HG03095 (cell line): ENCODE results near the gene ALOX5.

ENCODE experiments used
- ATAC-seq: cut with Tn5 transposase; IDR thresholded peaks from one replicate; pipeline ENCODE4 v1.9.1; 2021; ENCODE audit warnings: moderate library complexity; ENCODE audit not compliant: unreplicated experiment

ALOX5 gene

DNA sequence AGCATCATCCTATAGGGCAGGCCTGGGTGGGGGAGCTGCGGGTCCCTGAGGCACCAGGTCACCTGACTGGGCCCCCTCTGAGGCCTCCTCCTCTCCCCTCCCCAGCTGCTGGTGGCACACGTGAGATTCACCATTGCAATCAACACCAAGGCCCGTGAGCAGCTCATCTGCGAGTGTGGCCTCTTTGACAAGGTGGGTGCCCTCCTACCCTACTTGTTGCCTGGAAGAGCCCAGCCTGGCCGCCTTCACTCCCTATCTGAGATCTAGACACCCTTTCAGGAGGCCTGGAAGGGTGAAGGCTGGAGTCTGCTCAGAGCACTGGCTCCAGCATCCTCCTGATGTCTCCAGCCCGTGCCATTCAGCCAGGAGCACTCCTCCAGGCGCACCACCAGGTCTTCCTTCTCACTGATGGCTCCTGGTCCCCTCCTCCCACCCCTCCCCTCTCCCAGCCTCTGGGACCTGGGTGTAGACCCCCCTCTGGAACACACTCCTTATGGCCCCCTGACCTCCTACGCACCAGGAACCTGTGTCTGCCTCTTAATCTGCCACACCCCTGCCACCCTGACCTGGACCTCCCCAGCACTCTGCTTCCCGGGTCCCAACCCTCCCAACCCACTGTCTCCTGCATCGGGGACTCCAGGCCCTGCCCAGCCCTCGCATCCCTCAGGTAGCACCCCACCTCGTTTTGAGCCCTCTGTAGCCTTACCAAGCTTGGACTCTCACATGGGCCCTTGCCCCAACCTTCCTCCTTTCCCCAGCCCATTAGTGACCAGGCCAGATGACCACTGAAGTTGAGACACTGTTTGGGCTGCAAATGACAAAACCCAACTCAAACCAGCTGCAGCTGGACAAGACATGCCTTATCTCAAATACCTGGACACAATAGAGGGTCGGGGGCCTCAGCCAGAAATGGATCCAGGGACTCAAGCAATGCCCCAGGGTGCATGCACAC is 67.5 kb downstream of the ALOX5 start:
- ATAC-seq: no peak

DNA sequence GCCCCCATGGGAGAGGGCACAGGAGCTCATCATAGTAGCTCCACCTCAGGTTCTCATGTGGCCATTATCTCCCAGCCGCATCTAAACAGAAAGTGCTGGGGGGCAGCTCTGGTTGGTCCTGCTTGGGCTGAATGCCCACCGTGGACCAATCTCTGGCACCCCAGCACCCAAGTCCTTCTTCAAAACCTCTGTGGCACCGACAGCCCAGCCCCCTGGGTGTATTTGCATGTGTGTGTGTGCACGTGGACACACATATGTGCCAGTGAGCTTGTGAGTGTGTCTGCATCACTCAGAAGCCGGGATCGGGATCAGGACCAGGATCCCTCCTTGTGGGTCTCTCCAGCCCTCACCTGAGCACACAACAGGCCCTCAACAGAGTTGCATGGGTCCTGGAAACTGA is 68.2 kb downstream of the ALOX5 start:
- no peak for ATAC-seq

DNA sequence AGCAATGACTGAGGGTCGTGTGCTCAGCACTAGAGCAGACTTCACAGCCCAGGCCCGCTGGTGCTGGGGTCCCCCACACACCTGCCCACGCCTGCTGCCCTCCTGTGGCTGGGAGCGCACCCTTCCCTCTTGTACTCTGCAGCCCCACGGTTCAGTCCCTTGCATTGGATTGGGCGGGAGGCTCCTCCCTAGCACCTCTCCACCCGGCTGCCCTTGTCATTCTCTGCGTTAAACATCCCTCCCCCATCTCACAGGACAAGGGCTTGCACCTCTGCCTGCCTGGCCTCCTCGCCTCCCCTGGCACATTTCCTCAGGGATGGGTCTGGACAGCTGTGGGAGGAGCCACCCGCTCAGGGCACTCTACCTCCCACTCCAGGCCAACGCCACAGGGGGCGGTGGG is 68.6 kb downstream of the ALOX5 start:
- ATAC-seq: no peak

DNA sequence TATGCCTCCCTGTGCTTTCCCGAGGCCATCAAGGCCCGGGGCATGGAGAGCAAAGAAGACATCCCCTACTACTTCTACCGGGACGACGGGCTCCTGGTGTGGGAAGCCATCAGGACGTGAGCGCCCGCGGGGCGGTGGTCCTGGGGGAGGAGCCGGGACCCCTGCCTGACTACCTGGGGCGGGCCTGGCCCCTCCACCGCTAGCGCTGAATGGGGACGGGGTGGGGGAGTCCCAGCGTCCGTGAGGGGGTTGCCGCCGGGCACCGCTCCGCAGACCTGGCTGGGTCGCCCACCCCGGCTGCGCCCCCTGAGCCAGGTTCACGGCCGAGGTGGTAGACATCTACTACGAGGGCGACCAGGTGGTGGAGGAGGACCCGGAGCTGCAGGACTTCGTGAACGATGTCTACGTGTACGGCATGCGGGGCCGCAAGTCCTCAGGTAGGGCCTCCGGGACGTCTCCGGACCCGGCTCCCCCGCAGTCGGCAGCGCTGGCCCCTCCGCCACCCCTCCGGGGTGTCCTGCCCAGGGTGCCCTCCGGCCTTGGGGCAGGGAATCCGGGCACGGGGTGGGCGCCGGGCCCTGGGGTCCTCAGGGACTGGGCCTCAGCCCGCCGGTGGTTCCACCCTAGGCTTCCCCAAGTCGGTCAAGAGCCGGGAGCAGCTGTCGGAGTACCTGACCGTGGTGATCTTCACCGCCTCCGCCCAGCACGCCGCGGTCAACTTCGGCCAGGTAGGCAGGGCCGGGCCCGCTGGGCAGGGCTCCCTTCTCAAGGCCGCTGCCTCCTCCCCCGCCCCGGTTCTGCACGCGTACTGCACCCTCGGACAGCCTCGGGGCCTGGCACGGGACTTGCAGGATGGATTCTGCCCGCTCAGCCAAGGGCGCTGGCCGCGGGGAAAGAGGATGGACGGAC is 69.3 kb downstream of the ALOX5 start:
- ATAC-seq: no peak

DNA sequence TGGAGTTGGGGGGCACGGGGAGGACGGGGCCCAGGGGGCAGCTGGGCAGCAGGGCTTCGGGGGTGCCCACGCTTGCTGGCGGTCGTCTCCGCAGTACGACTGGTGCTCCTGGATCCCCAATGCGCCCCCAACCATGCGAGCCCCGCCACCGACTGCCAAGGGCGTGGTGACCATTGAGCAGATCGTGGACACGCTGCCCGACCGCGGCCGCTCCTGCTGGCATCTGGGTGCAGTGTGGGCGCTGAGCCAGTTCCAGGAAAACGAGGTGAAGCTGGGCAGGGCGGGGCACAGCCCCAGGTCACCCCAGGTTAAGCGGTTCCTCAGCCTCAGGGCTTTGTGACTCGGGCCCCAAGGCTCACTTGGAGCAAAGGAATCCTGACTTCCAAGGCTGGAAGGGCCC is 70.0 kb downstream of the ALOX5 start:
- no peak for ATAC-seq

DNA sequence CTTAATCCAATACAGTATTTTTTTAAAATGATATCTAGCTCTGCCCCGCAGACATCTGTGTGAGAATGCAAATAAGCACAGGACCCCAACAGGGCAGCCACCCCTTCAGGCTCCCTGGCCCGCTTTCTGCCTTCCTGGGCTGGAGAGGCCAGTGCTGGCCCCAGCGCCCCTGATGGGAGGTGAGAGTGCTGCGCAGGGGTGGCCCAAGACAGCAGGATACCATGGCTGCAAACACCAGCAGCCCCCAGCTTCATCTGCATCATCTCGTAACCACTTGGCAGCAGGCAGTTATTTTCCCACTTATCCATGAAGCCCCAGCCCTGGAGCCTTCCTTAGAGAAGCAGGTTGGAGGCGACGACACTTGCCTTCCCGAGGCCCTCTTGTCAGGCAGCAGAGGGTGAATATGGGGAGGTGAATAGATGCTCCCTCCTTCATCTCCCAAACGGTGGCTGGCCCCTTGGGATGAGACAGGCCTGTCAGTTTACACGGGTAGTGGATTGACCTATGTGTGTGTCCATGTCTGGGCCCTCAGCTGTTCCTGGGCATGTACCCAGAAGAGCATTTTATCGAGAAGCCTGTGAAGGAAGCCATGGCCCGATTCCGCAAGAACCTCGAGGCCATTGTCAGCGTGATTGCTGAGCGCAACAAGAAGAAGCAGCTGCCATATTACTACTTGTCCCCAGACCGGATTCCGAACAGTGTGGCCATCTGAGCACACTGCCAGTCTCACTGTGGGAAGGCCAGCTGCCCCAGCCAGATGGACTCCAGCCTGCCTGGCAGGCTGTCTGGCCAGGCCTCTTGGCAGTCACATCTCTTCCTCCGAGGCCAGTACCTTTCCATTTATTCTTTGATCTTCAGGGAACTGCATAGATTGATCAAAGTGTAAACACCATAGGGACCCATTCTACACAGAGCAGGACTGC is 71.2 kb downstream of the ALOX5 start:
- no peak for ATAC-seq

DNA sequence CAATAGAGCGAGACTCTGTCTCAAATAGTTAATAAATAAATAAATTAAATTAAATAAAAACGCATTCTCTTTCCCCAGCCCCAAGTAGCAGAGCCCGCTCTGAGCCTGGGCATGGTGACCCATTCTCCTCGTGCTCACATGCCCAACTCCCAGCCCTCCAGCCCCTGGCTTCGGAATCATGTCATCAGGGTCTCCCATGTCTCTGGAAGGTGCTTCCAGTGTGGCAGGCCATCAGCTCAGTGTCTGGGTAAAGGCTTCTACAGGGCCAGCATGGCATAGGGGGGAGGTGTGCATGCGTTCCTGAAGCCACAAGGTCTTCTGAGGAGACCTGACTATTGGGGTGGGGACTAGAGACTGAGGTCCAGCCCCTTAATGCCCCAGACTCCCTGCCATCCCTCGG is 72.8 kb downstream of the ALOX5 start:
- ATAC-seq: no peak

DNA sequence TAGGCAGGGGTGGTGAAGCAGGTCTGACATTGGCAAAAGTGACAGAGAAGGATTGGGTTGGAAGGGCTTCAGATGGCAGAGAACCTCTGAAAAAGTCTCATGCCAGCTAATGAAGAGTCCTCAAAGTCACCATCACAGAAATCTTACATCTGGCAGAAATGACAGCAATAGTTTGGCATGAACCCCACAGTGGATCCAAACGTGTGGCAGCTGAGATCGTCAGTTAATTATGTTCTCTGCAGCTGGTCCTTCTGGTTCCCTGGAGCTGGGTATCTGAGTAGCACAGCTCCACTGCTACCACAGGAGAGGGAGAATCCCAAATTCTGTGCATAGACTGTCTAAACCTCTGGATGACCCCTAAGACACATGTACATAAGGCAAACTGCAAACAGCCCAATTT is 73.4 kb downstream of the ALOX5 start:
- no peak for ATAC-seq

DNA sequence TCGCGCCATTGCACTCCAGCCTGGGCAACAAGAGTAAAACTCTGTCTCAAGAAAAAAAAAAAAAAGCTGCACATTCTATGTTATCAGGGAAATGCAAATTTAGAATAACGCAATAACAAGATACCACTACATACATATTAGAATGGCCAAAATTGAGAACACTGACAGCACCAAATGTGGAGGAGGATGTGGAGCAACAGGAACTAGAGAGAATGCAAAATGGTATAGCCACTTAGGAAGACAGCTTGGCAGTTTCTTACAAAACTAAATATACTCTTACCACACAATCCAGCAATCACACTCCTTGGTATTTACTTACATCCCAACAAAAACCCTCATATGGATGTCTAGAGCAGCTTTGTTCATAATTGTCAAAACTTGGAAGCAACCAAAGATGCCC is 76.8 kb downstream of the ALOX5 start:
- no peak for ATAC-seq

DNA sequence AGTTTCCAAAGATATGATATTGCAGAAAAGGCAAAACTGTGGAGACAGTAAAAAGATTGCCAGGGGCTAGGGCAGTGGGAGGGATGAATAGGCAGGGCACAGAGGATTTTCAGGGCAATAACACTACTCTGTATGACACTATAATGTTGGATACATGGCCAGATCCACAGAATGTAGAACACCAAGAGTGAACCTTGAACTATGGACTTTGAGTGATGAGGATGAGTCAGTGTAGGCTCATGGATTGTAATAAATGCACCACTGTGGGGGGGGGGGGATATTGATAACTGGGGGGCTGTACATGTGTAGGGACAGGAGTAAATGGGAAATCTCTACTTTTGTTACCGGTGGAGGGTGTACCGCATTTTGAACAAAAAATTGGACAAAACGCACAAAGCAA is 77.4 kb downstream of the ALOX5 start:
- ATAC-seq: no peak

DNA sequence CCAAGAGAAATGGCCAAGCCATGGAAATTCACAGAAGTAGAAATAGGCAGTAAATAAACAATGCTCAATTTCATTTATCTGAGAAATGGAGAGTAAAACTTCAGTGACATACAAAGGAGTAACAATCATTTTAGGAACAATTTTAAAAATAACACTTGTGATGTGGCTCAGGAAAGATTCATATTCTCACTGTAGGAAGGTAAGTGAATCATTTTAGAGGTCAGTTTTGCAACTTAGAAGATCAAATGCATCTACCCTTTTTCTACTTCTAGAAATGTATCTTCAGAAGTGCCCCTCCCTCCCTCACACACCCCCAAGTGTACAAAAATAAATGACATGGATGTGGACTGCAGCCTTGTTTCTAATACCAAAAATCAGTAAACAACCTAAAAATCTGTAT is 78.3 kb downstream of the ALOX5 start:
- ATAC-seq: no peak

DNA sequence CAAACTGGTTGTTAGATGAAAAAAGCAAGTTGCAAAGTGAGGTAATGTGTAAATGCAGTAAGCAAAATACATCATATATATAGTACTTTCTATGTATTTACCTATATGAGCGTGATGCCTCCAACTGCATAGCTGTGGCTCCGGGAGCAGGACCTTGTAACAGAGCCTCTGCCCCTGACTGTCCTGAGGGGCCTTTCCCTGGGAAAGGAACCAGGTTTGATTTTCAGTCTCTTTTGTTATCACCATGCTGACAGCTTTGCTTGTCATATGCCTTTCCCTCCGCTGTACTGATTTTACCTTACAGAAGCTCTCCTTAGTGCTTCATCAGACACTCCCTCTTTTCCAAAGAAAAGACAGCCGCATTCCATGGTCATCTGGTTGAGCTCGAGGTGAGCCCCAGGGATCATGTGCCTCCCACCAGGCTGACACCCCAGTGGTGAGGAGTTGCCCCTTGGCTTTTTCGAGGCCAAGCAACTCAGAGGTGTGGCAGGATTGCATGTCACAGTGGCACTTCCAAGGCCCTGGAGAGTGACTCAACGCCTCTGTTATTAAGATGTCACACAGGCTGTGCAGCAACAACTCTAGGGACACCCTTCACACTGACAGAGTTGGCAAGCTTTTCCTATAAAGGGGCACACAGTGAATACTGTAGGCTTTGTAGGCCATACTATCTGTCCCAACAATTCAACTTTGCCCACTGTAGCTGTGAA is 78.9 kb downstream of the ALOX5 start:
- no peak for ATAC-seq

DNA sequence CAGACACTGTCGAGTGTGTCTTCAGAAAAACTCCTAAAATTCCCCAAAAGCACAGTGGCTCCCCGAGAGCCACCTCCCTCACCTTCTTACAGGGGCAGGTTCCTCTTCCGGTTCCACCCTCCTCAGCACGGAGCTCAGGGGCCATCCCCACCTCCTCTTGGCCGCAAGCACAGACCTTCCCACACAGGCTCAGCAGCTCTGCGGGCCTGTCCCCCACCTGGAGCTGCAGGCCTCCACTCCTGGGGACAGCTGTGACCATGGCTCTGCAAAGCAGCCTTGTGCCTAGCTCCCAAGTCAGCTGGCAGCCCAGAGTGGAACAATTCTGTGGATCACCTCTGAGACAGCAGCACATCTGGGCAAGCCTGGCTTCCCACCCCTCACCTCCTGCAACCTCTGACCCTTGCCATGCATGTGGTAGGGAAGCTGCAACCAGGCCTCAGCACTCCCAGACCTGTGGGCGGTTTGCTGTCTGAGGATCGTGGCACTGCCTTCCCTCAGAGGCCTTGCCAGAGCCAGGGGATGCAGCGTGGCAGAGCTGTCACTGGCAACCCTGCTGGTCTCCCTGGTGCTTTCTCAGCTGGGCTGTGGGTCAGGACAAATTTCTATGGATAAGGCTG is 79.7 kb downstream of the ALOX5 start:
- no peak for ATAC-seq

DNA sequence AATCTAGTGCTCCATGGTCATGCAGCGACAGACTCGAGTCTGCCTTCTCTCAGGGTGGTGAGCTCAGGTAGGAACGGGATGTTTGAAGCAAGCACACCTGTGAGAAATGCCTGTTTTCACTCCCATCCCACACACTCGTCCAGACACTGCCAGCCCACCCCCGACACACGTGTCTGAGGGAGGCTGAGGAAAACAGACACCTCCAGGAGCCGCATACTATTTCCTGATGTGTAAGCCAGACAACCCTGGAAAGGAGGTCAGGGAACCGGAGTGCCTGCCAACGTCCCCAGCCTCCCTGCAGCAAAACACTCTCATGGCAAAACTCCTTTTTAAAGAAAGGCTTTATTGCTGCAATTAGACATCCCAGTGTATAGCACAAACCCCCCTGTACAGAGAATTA is 80.2 kb downstream of the ALOX5 start:
- no peak for ATAC-seq

DNA sequence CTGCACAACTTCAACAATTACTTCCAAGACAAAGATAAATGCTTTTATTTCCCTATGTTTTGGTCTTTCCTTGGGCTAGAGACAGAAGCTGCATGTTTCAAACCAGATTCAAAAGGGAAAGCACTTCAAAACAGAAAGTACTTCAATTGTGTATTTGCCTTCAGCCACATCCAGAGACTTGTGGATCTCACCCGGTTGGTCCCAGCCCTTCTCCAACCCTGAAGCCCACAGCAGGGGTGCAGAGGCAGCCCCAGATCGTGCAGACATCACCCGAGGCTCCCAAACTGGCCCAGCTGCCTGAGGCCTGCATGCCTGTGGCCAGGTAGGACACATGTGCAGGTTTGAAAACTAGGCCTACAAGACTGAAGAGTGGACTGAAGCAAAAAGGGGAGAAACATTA is 80.8 kb downstream of the ALOX5 start:
- peak; percentile 42 for ATAC-seq

DNA sequence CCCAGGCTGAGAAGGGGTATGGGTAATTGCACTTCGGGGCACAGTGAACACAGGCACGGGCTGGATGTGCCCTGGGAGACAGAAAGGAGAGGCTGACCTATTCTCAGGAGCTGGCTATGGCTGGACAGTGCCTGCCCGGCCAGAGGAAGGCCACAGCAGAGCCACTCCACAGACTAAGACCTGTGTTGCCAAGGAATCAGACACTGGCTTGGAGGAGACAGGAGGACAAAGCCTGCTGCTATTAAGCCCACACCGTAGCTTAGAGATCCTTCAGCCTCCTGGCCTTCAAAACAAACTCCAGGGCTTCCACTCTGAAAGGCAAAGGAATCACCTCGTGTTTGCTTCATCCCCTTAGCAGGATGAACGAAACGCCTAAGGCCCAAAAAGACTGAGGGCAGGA is 82.2 kb downstream of the ALOX5 start:
- ATAC-seq: no peak

DNA sequence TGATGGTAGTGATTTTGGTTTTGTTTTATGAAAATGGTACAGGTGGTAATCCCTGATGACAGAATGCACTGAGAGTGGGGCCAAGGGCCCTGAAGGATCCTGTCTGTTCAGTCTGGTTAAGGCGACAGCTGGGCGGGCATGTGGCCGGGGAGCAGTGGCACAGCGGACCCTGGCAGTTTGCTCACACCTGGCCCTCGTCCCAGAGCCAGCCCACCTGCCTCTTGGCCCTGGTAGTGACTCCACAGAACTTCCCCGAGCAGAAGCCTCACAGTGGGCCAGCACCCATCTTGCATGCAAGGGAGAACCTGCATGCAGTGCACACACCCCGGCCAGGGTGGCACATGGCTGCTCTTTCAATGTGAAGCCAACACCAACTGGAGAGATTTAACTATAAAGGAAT is 82.8 kb downstream of the ALOX5 start:
- no peak for ATAC-seq

DNA sequence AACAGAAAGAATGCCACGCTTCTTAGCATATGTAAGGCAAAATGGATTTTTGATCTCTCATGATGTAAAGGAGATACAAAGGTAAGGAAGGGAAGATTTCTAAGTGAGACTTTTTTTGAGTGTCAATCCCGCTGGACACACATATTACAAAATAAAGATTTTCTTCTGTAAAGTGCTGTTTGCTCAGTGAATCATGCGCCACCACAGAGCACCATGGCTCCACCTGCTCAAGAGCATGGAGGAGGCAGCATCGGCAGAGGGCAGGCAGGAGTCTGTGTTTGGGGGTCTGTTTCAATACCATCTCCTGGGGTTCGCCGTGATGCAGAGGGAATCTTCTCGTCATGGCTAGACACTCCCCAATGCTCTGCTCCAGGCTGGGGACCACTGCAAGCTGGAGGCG is 83.5 kb downstream of the ALOX5 start:
- ATAC-seq: no peak

DNA sequence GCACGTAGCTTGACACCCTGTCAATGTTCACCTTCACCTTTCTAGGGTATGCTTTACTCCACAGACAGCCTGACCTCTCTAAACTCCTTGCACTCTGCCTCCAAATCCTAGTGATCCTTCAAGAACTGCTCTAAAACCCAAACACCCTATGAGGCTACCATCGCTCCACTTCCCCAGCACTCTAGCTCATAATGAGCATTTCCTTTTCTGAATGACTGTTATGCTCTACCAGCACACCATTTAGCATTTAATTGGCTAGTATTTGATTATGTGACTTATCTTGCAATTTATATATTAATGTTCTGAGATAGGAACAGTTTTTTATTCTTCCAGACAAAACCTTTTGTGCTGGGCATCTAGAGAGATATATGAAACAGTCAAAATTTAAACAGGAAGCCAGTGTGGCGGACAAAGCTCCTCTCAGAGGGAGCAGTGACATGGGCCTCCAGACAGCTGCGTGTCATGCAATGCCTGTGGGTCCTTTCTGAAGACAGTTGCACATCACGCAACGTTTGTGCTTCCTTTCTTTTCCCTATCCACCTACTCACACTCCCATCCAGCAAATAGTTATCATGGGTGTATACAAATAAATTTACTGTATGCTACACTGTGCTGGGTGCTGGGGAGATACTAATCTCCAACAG is 86.3 kb downstream of the ALOX5 start:
- ATAC-seq: peak; percentile 42
